ENCODE data around the gene PDPN.
"Not testable (repeated sequence)": the region's sequence is repeated elsewhere in the genome, so short reads cannot be mapped to it uniquely, and the experiment has no call there.

Gene PDPN

GRCh38 chr1:13560541-13560940, 23.1 kb upstream of the PDPN start:
- no peaks in the 10 kb centered on the region for H3K4me1 ChIP-seq (ENCODE audit: control insufficient read depth, low read length)
- no peaks in the 10 kb centered on the region for H3F3A ChIP-seq (ENCODE audit: control insufficient read depth, insufficient read depth)
- H3K79me2 ChIP-seq (ENCODE audit: control insufficient read depth, low read length): no peaks in the 10 kb centered on the region
- TF ChIP-seq CTCF (IDR thresholded peaks at IDR 0.05; ENCODE audit: low read depth, low read length, poor library complexity, severe bottlenecking) (no peak), EZH2phosphoT487 (IDR thresholded peaks at IDR 0.05; ENCODE audit: borderline replicate concordance, low read length) (no peak)
- H3K9me2 ChIP-seq (replicated peaks; ENCODE audit: control insufficient read depth, low read length): no peaks in the 10 kb centered on the region
- H3K36me3 ChIP-seq (ENCODE audit: control insufficient read depth, low read length): no peaks in the 10 kb centered on the region
- H3K4me2 ChIP-seq (ENCODE audit: low read length): no peak overlapping the region
- no peak overlapping the region for H3K4me3 ChIP-seq (ENCODE audit: low read length)
- H4K20me1 ChIP-seq (ENCODE audit: control insufficient read depth, insufficient read depth, low read depth, low read length): no peaks in the 10 kb centered on the region
- no peak overlapping the region for H3K27ac ChIP-seq (ENCODE audit: low read depth, low read length)
- no peaks in the 10 kb centered on the region for H3K9me3 ChIP-seq (ENCODE audit: control insufficient read depth, insufficient read depth, low read length)
- peaks cover 8% of the 10 kb centered on the region; the same call in 1 of the 2 replicates for H3K27me3 ChIP-seq (ENCODE audit: control insufficient read depth, low read length)

- not testable (repeated sequence) for H4K20me1 ChIP-seq (ENCODE audit: control insufficient read depth, insufficient read depth, low read depth, low read length); H3K4me2 ChIP-seq (ENCODE audit: low read length); H3K36me3 ChIP-seq (ENCODE audit: control insufficient read depth, low read length); H3K4me3 ChIP-seq (ENCODE audit: low read length); H3K27ac ChIP-seq (ENCODE audit: low read depth, low read length); H3K79me2 ChIP-seq (ENCODE audit: control insufficient read depth, low read length); H3K4me1 ChIP-seq (ENCODE audit: control insufficient read depth, low read length); H3K9me3 ChIP-seq (ENCODE audit: control insufficient read depth, insufficient read depth, low read length); H3F3A ChIP-seq (ENCODE audit: control insufficient read depth, insufficient read depth); H3K9me2 ChIP-seq (replicated peaks; ENCODE audit: control insufficient read depth, low read length); H3K27me3 ChIP-seq (ENCODE audit: control insufficient read depth, low read length)
Measured at GRCh38 chr1:13562981-13563380, 20.7 kb upstream of the PDPN start.

- Histone ChIP-seq H4K20me1 (ENCODE audit: control insufficient read depth, insufficient read depth, low read depth, low read length) (no peaks in the 10 kb centered on the region), H3F3A (ENCODE audit: control insufficient read depth, insufficient read depth) (no peaks in the 10 kb centered on the region), H3K4me1 (ENCODE audit: control insufficient read depth, low read length) (no peaks in the 10 kb centered on the region), H3K27me3 (ENCODE audit: control insufficient read depth, low read length) (peaks cover 6% of the 10 kb centered on the region; the same call in 1 of the 2 replicates), H3K27ac (ENCODE audit: low read depth, low read length) (no peak overlapping the region), H3K9me2 (replicated peaks; ENCODE audit: control insufficient read depth, low read length) (no peaks in the 10 kb centered on the region), H3K79me2 (ENCODE audit: control insufficient read depth, low read length) (no peaks in the 10 kb centered on the region), H3K4me3 (ENCODE audit: low read length) (no peak overlapping the region), H3K9me3 (ENCODE audit: control insufficient read depth, insufficient read depth, low read length) (no peaks in the 10 kb centered on the region), H3K4me2 (ENCODE audit: low read length) (no peak overlapping the region), H3K36me3 (ENCODE audit: control insufficient read depth, low read length) (no peaks in the 10 kb centered on the region)
- TF ChIP-seq CTCF (IDR thresholded peaks at IDR 0.05; ENCODE audit: low read depth, low read length, poor library complexity, severe bottlenecking) (no peak), EZH2phosphoT487 (IDR thresholded peaks at IDR 0.05; ENCODE audit: borderline replicate concordance, low read length) (no peak)
Measured at GRCh38 chr1:13564073-13564472, 19.6 kb upstream of the PDPN start.

- H3K36me3 ChIP-seq (ENCODE audit: control insufficient read depth, low read length); H4K20me1 ChIP-seq (ENCODE audit: control insufficient read depth, insufficient read depth, low read depth, low read length); H3K9me3 ChIP-seq (ENCODE audit: control insufficient read depth, insufficient read depth, low read length); H3K79me2 ChIP-seq (ENCODE audit: control insufficient read depth, low read length); H3F3A ChIP-seq (ENCODE audit: control insufficient read depth, insufficient read depth); H3K27ac ChIP-seq (ENCODE audit: low read depth, low read length); H3K4me2 ChIP-seq (ENCODE audit: low read length); H3K9me2 ChIP-seq (replicated peaks; ENCODE audit: control insufficient read depth, low read length); H3K27me3 ChIP-seq (ENCODE audit: control insufficient read depth, low read length); H3K4me3 ChIP-seq (ENCODE audit: low read length); H3K4me1 ChIP-seq (ENCODE audit: control insufficient read depth, low read length): not testable (repeated sequence)
Measured at GRCh38 chr1:13570435-13570834, 13.2 kb upstream of the PDPN start.

Data from DOHH2 (cell line).